DMS153 (cell line): ENCODE data around the gene ERG.

Source experiments
- DNase-seq: peaks from one replicate; lab custom pipeline; 2025; lab: John Stamatoyannopoulos, UW

Gene ERG, protein sequence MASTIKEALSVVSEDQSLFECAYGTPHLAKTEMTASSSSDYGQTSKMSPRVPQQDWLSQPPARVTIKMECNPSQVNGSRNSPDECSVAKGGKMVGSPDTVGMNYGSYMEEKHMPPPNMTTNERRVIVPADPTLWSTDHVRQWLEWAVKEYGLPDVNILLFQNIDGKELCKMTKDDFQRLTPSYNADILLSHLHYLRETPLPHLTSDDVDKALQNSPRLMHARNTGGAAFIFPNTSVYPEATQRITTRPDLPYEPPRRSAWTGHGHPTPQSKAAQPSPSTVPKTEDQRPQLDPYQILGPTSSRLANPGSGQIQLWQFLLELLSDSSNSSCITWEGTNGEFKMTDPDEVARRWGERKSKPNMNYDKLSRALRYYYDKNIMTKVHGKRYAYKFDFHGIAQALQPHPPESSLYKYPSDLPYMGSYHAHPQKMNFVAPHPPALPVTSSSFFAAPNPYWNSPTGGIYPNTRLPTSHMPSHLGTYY

DNA sequence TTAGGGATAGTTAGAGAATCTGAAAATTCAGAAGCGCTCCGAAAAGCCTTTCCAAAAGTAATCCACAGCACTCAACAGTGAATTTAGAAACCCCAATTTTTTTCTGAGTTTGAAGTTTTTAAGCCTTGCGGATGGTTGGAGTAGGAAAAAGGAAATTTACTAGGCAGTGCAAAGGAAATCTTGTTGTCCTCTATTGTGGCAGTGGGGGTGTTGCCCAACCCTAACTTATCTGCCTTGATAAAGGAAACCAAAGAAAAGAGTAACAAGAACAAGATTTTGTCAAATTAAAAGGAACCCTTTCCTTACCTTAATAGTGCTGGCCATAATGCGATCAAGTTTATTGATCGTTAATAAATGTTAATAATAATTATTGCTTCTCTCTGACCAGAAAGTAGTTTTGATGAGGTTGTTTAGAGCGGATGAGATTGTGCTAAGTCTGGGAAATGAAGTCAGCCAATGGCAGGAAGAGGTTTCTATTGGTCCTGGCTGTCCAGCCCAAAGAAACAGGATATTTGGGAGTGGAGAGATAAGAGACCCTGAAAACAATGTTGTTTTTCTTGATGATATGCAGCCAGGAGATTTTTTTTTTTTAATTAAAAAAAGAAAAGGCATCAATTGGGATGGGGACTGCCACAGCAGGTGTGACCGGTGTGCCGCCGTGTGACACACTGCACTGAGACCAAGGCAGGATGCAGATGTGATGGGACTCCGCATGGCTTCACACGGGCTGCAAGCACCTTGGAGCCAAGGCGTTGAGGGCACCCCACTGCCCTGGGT lies at the start of gene ERG:
TSS of gene ERG (minus strand) at position 421 of the 777 bp plus-strand sequence. CDS start at position 324, 97 bp downstream.
- DNase-seq, result no peak

DNA sequence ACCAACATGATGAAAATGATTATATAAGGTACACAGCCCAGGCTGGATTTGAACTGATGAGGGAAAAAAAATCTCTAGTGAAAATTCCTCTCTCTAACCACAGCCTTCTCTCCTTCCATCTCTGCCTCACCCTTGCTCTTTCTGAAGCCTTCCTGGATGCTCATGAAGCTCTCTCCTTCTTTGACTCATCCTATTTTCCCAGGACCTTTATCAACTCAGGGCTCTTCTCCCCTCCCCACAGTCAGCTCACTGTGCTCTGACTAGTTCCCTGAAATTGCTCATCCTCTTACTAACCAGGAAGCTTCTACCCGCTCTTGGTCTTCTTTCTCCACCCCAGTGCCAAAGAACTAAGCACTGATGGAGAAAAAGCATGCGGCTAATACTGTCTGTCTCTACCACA lies 46.4 kb upstream of the ERG start:
- no peak for DNase-seq

DNA sequence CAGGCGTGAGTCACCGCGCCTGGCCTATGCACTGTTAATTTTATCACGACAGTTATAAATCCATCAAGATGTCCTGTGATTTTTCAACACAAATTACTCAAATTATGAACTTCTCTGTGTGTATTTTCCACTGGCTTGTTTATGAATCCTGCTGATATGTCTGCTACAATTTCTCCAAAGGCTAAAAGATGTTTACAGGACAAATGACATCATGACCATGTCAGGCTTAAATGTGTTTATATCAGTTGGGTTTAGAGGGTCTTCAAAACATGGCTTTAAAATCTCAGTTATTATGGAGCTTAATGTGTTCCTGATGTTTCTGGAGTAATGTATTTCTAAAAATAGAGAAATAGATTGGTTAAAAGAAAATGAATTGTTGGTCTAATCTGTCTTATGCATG lies 44.0 kb upstream of the ERG start:
- DNase-seq, result no peak

DNA sequence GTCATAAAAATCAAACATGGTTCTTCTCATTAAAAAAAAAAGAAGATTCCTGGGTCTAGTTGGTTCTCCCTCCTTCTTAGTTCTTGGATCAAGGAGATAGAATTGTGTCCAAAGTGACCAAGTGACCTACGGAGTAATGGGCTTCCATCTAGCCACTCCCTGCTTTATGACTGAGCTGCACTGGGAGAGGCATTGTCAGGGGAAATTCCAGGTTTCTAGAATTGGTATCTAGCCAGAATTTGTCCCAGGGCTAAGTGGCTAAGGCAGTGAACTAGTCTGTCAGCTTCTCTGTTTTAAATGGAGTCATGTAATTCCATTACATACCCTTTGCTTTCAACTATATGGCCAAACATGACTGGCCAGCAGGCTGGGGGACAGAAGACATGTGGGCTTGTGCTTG lies 40.1 kb upstream of the ERG start:
- DNase-seq, result no peak

DNA sequence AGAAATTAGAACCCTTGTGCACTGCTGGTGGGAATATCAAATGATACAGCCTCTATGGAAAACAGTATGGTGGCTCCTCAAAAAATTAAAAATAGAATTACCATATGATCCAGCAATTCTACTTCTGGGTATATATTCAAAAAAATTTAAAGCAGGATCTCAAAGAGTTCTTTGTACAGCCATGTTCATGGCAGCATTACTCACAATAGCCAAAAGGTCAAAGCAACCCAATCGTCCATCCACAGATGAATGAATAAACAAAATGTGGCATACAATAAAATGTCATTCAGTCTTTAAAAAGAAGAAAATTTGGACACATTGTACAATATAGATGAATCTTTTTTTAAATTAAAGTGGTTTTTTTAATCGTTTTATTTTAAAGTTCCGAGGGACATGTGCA lies 36.3 kb upstream of the ERG start:
- DNase-seq, result no peak

DNA sequence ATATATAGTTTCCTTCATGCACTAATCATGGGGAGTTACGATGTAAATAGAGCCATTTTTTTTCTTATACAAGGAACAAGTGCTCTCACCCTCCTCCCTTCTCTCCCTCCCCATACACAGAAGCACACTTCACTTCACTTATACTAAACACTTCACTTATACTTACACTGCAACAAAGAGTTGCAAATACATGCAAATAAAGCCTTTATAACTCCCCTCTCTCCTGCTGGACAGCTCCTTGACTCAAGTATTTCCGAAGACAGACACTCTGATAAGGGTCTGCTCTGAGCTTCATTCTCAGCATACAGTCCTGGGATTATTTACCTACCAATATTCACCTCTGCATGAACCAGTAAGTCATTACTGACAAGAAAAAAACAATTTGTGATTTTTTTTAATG lies 35.6 kb upstream of the ERG start:
- no peak for DNase-seq

DNA sequence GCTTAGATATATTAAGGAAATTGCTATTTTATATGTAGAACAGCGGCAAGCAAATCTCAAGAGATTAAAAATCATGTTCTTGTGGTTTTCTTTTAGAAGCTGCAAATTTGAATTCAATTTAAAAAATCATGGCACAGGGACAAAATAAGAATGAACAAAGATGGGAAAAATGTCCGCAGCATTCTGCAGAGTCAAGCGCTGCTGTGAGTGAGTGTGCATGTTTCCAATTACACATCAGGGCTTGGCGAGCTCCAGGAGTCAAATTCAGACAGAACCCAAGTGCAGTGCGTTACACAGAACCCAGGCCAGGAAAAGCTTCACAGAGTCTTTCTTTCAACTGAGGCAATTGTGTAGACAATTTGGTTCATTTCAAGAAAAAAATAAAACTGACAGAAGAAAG lies 33.3 kb upstream of the ERG start:
- DNase-seq, result no peak

DNA sequence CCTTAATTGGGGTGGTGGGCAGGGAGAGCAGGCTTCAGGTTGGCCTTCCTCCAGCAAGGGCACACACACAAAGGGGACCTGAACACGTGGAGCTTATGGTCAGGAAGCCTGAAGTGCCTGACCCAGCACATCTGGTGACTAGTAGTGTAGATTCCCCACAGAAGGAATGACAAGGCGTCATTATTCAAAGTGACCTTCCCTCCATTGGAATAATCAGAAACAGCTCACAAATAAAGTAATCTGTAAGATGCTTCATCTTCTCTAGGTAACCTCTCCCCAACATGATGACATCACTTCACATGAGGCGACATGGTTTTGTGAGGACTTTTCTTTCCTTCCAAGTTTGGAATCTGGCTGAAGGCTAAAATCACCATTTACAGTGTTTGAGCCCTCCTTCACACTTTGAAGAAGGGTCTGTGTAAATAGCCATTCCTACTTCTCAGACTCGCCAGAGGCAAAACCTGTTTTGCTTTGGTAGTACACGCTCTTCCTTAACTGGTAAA lies 32.8 kb upstream of the ERG start:
- DNase-seq, result no peak

DNA sequence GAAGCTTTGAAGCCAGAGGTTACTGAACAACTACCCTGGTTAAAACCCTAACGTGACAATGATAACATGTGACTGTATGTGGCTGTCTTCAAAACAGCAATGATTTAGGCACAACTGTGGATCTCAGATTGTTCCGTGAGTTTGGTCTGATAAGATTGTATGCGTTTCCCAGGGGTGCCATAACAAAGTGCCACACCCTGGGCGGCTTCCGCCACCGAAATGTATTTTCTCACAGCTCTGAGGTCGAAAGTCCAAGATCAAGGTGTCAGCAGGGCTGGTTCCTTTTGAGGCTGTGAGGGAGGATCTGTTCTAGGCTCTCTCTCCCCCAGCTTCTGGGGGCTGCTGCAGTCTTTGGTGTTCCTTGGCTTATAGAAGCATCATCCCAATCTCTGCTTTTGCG lies 29.5 kb upstream of the ERG start:
- no peak for DNase-seq

DNA sequence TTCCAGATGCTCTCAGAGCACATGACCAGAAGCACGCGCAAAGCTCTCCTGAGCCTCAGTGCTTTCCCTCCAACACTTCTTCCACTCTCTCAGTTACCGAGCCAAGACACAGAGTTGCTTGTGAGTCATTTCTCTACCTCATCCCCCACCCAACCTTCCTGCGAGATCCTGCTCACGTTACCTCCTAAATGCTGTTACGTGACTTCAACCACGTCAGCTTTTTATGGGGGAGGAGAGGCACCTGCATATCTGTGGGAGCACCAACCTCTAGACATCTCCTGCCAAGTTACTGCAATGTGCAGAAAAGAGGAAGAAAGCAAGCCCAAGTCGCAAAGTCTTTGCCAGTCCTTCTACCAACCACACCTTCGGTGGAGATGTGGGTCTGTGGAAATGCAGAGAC lies 27.2 kb upstream of the ERG start:
- DNase-seq, result no peak

DNA sequence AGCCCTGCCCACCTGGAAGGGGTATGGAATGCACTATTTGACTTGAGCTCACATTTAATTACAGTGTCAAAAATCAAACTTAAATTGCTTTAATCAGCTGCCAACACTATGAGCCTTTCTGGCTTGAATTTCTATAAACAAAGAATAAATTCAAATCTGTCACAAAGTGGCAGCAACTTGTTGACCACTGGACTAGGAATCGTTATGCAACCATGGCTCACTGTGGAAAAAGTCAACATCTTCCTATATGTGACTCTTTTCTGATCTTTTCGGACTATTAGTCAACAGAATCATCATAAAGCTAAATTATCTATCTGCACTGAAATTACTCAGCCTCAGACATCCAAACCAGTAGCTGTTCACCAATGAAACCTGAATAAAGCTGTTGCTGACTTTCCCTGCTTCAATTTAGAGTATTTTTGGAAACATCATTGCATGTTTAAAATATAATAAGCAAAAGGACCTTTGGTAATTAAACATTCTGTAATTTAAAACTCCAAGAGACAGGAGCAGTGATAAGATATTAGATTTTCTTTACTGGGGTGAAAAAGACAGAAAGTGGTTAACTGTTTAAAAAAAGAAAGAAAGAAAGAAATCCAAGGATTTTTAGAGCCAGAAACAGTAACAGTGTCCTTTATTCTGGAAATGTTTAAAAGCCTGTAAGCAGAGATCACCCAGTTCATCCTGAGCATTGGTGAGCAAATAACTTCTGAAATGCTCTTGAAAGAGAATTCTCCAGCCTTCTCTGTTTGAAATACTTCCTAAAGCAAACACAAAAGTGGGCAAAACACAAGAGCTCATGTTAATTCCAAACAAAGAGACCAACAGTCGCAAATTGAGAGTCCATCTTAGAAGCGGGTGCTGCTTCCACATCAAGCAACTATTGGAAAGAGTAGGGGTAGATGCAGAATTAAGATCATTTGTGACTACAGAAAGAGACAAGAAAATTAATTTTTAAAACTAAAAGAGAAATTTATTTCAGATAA lies 26.2 kb upstream of the ERG start:
- no peak for DNase-seq

DNA sequence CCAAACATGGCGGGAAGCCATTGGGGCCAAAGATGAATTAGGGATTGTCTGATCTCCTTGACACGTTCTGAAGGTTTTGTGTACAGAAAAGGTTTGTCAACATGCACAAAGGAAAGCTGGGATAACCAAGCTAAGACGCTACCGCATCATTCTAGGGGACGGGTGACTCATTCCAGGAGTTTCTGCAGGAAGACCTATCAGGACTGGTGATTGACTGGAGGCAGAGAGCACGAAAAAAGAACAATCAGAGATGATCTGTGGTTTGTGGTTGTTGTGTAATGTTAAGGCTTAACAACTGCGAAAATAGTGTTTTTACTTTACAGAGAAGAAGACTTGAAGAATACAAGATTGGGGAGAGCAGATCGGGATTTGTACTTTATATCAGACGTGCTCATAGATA lies 22.2 kb upstream of the ERG start:
- DNase-seq, result no peak

DNA sequence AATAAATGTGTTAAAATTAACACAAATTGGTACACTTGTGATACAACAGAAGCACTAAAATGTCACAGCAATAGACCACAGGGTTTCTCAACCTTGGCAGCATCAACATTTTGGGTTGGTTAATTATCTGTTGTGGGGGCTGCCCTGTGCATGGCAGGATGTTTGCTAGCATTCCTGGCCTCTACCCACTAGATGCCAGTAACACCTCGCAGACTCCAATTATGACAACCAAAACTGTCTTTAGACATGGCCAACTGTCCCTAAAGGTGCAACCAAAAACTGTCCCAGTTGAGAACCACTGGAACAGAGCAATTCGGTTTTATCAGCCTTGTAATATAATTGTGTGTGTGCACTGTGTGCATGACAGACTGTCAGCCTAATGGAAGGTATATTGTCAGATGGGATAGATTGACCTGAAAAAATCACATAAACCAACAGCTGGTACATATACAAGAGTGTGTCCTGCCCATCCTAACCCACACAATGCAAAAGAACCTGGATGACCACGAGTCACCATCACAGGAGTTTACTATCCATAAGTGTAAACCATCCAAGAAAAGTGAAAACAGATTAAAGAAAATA lies 13.5 kb upstream of the ERG start:
- DNase-seq, result no peak

DNA sequence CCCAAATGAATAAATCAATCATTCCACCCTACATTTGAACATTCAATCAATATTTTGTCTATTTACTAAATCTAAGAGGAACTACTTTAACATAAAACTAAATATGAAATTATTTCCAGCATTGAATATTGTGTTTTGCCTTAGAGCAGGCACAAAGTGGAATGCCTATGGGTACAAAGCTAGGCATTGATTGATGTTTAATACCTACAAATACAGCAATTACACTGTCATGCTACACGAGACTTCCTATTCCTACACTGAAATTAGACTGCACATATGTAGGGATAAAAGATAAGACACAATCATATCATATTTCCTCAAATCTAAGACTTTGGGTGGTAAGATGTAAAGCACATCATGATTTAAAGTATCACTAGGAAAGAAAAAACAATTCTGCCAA lies 12.9 kb upstream of the ERG start:
- no peak for DNase-seq

DNA sequence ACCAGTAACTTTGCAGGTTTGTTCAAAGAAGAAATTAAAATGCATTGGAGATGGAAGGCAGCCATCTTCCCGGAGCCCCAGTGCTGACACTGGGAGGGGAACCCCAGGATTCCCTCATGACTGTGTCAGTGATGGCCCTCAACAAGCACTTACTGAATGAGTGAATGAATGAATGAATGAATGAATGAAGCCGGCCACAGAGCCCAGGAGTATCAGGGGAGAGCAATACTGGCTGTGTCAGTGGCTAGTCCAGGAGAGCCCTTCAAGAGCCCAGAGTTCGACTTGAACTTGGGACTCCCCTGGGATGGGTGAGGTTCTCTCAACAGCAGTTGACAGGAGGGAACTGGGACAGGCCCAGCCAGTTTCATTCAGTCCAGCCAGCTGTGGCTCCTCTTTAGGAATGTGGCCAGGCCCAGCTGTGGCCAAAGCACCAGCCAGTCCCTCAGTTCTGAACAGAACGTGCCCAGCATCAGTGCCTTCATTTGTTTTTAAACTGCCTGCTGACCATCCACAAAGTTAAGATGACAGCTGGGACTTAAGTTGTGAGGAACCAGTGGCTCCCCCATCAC lies 9.2 kb upstream of the ERG start:
- no peak for DNase-seq

DNA sequence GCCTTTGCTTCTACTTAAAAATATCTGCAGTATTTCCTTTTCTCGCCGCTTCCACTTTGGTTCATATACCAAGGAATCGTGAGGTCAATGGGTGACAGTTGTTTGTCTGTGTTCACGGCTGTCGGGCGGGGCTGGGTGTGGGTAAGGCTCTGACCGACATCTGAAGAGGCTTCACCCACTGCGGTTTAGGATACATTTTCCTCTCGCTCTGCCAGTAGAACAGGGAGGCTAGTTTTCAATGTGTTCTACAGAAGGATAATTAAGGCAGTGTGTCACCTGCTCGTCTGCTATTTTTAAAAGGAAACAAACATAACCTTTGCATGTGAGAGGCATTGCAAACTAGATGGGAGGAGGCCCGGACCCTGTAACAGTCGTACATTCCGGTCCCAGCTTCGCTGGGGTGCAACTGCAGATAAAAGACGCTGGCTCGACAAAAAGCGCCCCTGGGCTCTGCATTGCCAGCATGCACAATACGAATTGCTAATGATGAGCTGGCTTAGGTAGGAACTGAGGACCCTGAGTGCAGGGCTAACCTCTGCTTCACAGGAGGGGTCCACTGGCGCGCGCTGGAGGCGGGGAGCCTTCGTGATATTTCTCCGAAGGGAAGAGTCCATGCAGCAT lies 8.5 kb upstream of the ERG start:
- DNase-seq, result peak; percentile 75

DNA sequence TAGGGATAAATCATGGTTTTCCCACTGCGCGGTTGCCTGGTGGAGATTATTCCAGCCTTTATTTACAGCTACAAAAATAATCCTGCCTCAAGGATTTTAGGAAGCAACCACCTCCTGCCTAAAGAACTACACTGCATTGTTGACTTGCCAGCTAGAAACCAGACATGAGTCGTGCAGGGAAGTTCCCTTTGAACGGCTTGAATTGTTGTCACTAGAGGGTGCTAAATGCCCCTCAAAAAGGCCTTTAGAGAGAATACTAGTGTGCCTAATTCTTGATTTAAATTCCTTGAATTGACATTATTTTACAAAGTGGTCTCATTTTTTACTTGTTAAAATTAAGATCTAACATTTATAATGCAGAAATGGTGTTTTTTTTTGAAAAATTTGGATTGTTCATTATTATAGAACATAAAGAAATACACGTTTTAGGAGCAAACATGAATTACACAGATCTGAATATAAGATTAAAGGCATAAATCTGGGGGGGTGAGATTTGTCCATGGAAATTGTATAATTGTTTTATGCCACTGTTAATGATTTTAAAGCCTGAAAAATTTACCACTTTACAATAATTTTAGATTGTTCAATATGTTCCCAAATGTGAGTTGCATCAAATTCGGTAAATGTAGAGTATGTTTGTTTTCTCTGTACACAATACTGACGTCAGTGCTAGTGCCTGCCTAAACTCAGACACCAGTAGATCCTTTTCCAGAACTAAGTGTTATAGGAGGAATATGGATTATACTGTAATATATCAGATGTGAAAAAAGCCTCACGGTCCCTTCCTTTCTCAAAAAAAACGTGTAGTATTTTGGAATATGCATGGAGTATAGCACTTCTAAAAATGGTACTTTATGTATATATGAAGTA lies 7.6 kb upstream of the ERG start:
- peak; percentile 70 for DNase-seq

DNA sequence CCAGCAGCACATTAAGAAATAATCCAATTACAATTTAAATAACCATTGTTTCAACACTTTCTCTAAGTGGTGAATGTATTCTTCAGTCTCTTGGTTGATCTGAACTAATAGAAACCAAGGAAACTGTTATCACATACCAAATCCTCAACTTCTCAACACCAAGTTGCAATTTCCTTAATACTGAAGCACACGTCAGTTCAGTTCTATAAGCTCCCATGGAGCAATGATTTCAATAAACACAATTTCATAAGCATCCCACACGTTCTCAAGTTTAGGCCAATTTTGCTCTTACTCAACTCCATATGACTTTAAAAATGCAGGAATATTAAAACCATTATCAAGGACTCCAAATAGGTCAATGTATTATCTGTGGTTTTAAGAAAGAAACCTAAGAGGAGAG lies 5.8 kb upstream of the ERG start:
- DNase-seq, result no peak

DNA sequence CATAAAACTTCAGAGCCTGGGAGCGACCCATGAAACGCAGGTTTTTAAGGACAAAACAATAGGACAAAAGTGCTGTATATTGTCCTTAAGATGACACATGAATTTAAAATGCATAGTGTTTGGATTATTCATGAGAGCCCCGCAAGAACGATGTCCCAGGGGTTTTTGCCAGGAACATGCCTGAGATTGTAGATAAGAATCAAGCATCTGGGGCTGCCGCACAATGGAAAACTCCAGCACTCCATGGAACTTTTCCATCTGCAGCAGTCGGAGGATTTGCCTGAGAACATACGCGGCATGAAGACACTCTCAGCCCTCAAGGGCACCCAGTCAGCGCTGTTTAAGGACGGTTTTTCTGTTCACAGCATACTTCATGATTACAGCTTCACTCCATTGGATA lies 5.3 kb upstream of the ERG start:
- DNase-seq, result no peak

DNA sequence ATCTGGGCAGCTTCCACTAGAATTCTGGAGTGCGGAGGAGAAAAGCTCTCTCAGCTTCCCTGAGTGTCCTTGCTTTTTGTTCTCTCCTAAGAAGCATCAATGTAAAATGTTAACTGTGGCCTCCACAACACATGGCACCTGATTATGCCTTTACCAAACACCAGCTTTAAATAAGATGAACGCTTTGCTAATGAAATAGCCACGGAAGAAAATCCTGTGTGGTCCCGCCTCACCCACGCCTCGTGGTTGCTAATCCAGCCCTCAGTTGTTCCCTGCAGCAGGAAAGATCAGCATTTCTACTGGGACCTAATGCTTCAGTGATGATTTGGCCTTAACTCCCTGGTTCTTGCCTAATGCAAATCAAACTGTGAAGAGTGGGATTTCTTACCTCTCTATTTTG lies 1.8 kb upstream of the ERG start:
- no peak for DNase-seq
